IPS DF 4.7 (cell line): Measurements from ENCODE around the gene COASY.

Source experiments
- DNase-seq: peaks from one replicate; pipeline ENCODE4 v3.0.0-alpha.2; 2013; ENCODE audit warnings: low spot score; ENCODE audit errors: extremely low read depth

The COASY gene

DNA sequence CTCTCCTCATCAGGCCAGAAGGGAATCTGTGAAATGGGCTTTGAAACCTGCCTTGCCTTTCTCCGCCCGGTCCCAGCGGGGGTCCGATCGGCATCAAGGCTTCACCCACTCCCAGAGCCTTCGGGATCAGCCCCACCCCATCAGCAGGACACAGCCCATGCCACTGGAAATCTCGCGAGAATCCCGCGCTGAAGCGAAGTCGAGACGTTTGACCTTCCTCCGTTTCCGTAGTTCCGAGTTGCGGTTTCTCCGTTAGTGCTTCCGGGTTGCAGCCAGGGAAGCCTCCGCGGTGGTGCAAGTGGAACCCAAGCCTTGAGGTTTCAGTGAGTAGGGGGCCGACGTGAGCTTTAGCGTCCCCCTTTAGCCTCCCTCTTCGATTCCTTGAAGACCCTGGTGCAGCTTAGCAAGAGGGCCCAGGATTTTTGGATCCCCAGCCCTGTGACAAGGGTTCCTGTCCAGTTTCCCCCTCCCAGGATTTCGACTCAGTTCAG lies at the start of gene COASY:
TSS of gene COASY (plus strand) at position 252 of the 491 bp plus-strand sequence. CDS start 475 bp downstream, outside the sequence.
- peak; percentile 98 for DNase-seq

DNA sequence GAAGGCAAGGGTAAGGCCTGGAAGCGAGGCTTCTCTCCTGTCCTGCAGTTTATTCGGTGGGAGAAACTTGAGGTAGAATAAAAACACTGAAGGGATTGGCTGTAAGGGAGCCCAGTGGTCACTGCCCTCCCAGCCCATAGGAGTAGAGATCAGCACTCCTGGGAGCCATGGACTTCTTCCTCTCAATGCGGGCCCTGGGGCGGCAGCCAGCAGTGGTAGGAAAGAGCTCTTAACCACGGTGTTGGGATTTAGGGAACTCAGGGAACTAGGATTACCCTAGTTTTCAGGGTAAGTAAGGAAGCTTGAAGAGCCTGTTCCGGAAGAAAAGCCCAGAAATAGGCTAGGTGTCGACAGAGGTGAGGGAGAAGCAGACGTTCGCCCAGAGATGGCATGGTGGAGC lies 49.7 kb upstream of the COASY start:
- no peak for DNase-seq

DNA sequence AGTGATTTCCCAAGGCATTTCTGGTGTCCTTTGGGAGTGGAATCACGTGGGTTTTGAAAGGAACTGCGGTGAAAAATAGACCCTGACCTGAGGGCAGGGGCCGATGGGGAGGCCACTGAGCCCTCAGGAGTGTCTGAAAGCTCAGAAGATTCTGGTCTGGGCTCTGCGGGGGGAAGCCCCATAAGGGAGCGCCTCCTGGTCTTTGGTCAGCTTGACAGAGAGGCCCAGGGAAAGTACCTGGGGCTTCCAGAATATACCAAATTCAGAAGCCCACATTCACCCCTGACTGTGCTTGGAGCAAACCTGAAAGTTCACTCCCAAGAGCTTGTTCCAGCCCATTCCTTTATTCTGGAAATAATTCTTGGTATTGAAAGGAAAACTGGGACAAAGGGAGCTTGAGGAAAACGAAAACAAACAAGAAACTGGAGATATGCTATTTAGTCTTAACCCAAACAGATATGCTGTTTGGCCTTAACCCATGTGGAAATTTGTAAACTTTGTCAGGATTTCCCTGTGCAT lies 49.2 kb upstream of the COASY start:
- DNase-seq, result no peak

DNA sequence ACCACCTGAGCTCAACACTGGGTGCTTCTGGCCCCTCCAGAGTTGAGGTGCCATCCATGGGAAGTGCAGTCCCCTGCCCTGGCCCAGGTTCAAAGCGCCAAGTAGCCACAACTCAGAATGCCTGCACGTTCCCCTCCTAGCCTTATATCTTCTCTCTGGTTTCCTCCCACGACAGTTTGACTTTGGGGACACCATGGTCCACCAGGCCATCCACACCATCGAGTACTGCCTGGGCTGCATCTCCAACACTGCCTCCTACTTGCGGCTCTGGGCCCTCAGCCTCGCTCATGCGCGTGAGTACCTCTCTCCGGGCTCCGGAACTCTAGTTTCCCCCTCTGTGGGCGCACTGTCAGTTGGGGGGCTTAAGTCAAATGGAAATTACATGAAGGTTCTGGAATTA lies 48.3 kb upstream of the COASY start:
- DNase-seq, result no peak

DNA sequence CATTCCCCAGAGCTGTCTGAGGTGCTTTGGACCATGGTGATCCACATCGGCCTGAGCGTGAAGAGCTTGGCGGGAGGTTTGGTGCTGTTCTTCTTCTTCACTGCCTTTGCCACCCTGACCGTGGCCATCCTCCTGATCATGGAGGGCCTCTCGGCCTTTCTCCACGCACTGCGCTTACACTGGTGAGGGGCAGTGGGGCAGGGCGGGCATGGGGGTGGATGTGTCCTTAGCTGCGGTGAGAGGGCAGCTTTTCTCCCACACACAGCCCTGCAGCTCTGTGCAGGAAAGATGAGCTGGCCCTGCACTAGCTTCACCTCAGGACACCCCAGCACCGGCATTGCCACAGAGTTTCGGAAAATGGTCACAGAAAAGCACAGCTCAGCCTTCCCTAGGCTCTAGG lies 47.7 kb upstream of the COASY start:
- DNase-seq, result no peak

DNA sequence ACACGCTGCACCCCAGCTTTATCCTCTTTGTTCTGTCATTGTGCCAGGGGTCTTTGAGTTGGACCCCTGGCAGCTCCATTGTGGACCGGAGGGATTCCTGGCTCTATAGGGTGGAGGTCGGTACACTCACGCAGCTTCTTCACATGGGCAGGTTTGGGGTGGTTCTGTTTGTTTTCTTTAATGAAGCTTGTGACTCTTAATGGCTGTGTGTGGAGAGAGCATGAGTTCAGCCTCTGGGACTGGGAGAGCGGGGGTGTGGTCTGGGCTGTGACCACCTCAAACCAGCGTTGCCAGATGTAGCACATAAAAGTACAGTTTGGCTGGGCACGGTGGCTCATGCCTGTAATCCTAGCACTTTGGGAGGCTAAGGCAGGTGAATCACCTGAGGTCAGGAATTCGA lies 47.1 kb upstream of the COASY start:
- DNase-seq, result no peak

GRCh38 chr17:42517516-42517915 lies 44.4 kb upstream of the COASY start:
- DNase-seq, result no peak

- no peak for DNase-seq
Measured at GRCh38 chr17:42518046-42518754, 43.7 kb upstream of the COASY start.

- DNase-seq, result no peak
Measured at GRCh38 chr17:42518755-42519545, 43.0 kb upstream of the COASY start.

- DNase-seq, result no peak
Measured at GRCh38 chr17:42519546-42520491, 42.1 kb upstream of the COASY start.

DNA sequence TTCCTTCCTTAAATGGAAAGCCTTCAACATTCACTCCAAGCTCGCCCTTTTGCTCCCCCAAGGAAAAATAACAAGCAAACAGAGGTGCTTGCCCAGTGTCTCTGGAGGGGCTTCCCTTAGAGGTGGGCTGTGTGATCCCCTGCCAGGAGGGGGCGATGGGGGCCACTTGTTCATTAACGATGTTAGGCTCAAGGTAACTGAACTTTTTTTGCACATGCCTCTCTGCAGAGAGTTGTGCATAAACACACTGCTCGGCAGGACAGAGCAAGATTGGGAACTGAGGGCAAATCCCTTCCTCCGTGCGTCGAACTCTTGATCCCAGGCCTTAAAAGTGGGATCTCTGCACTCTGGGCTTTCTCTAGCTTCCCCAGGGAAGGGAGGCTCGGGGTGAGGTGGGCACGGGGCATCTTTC lies 41.4 kb upstream of the COASY start:
- no peak for DNase-seq

DNA sequence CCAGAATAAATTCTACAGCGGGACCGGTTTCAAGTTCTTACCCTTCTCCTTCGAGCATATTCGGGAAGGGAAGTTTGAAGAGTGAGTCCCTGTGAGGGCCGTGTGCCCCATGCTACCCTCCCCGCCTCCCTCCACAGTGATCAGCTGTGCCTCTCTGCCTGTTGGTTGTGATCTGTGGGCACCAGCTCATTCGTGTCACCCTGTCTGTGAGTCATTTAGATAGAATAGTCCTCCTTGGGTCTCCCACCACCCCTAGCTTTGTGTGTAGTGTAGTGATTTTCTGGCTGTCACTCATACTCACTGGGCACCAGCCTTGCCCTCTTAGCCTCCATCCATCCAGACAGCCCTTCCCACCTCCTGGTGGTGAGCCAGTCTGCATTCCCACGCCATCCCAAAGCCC lies 40.9 kb upstream of the COASY start:
- no peak for DNase-seq

DNA sequence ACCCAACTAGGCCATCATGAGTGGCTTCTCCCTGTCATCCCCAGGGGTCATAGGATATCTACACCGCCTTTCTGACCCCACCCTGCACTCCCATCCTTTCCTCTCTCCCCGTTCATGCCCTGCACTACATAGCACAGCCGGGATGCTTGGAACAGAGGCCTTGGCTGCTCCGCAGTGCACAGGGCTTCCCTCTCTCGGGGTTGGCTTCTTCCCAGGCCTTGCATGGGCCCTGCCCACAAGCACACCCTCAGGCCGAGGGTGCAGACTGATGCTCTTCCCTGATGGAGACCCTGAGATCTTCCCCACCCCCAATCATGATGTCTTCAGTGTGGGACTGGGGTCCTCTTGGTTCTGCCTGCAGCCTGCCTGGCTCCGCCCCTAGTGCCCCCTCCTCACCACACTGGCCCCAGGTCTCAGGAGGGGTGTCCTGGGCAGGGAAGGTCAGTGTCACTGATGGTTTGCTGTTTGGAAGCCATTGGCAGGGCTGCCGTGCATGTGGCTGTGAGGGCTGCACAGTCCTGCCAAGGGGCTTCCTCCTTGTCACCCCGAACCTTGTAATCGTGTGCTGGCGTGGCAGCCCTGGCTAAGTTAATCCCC lies 40.2 kb upstream of the COASY start:
- no peak for DNase-seq

DNA sequence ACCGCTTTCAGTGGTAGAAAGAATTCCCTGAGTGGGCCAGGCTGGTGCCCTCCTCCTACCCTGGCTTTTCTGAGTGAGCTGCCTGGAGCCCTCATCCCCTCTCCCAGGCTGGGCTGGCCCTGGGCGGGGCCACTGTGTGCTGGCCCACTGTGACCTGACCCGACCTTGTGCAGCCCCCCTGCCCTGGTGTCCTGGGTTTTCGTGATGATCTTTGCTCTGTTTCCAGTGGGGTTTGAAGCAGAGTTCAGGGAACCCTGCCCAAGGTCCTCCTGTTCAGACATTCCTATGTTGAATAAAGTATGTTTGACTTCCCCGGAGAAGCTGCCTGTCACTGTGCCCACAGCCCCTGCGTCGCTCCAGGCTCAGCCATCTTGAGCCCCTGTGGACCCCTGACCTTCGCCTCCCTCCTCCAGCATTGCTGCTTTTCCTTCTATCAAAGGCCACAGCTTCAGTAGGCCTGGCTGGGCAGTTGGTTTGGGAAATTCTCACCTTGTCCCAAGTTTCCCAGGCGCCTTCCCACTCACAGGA lies 39.6 kb upstream of the COASY start:
- no peak for DNase-seq

GRCh38 chr17:42522798-42523278 lies 39.1 kb upstream of the COASY start:
- no peak for DNase-seq

GRCh38 chr17:42525221-42525620 lies 36.7 kb upstream of the COASY start:
- no peak for DNase-seq

DNA sequence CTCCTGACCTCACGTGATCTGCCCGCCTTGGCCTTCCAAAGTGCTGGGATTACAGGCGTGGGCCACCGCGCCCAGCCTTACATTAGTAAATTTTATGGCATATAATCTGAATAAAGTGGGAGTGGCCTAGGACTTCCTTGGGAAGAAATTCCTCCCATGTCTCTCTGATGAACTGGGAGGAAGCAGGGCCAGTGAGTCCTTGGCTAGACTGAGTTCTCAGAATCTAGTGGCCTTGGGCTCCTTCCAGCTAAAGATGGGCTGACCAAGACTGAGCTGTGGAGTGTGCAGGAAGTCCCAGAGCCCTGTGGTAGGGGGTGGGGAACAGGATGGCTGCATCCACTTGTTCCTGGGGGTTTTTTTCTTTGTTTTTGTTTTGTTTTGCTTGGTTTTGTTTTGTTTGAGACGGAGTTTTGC lies 35.9 kb upstream of the COASY start:
- DNase-seq, result no peak

- DNase-seq, result no peak
Measured at GRCh38 chr17:42527932-42528331, 34.0 kb upstream of the COASY start.

DNA sequence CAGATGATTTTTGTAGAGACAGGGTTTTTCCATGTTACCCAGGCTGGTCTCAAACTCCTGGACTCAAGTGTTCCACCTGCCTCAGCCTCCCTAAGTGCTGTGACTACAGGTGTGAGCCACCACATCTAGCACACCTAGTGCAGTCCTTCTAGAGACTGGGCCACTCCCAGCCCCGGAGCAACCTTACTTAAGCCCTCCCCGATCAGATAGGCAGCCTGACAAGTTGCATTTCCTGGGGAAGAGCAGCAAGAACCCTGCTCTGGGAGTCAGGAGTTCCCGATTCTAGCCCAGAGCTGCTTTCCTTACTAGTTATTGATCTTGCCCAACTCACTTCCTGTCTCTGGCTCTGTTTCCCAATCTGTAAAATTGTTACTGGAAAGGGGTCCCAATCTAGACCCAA lies 32.9 kb upstream of the COASY start:
- no peak for DNase-seq

- no peak for DNase-seq
Measured at GRCh38 chr17:42530952-42531454, 30.9 kb upstream of the COASY start.
